Astrocyte of the spinal cord (primary cell): Measurements from ENCODE around the gene STK35.

Source experiments
- DNase-seq: peaks from one replicate; pipeline ENCODE4 v3.0.0; 2011; ENCODE audit warnings: low read depth, low spot score
- H3K4me3 ChIP-seq: 2 replicates; pipeline ENCODE4 v1.5.1; 2011; ENCODE audit warnings: low read depth, mild to moderate bottlenecking, low read length, moderate library complexity
- in situ Hi-C: cut with HindIII; loops from 2 replicates; pipeline ENCODE4 v1.10.0; 2017; ENCODE audit warnings: low sequenced_read_pairs
- TF ChIP-seq, protein P1 (sequence below): IDR thresholded peaks from 2 replicates; pipeline ENCODE4 v1.5.1; 2012; ENCODE audit warnings: low read depth, mild to moderate bottlenecking, low read length, inconsistent platforms

STK35 gene

DNA sequence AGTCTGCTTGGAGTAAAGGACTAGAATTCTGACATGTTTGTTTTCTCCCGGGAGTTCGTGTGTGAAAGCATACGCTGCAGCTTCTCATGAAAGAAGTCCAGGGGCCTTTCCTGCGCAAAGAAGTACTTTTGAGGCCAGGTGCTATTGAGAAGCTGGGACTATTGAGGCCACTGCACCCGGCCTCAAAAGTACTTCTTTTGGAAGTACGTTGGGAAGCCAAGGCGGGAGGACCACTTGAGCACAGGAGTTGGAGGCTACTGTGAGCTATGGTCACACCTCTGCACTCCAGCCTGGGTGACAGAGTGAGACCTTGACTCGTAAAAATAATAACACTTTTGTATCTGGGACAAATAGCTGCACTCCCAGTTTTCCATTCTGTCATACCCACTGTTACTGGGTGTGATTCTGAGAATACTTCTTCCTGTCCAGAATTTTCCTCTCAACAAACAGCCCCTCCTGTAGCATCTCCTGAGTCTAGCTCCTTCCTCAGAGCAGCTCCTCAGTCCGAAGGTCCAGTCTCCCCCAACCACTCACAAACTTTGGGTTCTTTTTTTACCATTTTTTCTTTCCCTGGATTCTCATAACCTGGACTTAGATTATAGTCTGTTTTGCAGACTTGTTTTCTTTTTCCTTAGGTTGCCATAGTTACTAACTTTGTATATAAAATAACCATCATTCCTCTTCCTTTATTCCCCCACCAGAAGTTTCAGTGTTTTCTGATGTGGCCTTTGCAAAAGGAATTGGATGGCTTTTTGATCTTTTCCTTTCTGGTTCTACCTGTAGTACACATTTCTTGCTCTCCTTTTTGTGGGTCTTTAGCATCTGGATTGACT, 12.7 kb downstream of the STK35 start:
- DNase-seq = no peak
- no peak overlapping the region for H3K4me3 ChIP-seq
- in situ Hi-C loops = no loop called here
- TF ChIP-seq, protein P1, sequence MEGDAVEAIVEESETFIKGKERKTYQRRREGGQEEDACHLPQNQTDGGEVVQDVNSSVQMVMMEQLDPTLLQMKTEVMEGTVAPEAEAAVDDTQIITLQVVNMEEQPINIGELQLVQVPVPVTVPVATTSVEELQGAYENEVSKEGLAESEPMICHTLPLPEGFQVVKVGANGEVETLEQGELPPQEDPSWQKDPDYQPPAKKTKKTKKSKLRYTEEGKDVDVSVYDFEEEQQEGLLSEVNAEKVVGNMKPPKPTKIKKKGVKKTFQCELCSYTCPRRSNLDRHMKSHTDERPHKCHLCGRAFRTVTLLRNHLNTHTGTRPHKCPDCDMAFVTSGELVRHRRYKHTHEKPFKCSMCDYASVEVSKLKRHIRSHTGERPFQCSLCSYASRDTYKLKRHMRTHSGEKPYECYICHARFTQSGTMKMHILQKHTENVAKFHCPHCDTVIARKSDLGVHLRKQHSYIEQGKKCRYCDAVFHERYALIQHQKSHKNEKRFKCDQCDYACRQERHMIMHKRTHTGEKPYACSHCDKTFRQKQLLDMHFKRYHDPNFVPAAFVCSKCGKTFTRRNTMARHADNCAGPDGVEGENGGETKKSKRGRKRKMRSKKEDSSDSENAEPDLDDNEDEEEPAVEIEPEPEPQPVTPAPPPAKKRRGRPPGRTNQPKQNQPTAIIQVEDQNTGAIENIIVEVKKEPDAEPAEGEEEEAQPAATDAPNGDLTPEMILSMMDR = no peak

DNA sequence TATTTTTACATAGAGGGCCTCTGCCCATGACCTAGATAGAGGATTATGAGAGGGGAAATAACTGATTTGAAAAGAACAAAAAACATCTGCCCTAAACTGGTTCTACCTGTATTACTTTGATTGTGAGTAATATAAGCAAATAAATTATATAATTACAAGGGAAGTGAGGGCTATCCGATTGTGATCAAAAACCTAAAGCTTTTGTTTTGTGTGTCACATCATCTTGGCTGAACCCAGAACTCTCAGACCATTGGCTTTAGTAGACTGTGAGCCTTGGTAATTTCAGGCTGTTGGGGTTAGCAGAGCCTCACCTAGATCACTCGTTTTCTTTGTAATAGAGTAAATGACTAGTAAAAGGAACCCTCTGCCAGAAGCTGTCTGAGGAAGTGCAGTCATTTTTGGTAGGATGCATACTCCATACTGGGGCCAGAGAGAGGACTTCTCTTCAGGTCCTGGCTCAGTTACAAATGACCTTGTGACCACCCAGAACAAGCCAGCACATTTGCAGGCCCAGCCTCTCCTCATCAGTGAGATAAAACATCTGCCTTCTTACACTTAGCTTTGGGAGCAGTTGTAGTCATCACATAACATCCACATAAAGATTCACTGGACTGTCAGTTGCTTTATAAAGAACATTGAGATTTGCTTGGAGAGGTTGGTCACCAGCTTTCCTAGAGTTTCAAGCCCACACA, 13.5 kb downstream of the STK35 start:
- TF ChIP-seq, protein P1 = no peak
- DNase-seq = no peak
- no peak overlapping the region for H3K4me3 ChIP-seq
- in situ Hi-C loops = no loop called here

DNA sequence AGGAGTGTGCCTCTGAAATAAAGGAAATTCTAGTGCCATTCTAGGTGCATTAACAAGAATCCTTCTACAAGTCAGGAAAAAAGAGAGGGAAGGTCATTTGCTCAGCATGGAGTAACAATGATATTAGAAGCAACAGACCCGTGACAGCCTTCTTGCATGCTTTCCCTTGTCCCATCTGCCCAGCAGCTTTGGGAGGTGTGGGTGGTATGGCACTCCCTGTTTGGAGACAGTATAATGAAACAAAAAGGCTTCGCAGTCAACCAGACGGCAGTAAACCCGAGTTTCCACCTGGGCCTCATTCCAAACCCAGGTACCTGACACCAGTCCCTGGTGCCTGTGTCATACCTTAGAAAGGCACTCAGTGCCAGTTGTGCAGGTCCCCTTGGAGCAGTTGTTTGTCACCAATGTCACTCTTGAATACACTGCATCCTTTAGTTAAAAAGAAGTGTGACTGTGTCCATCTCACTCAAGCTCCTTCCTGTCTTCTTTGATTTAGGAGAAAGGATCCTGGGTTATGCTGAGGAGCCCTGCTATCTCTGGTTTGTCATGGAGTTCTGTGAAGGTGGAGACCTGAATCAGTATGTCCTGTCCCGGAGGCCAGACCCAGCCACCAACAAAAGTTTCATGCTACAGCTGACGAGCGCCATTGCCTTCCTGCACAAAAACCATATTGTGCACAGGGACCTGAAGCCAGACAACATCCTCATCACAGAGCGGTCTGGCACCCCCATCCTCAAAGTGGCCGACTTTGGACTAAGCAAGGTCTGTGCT, 14.7 kb downstream of the STK35 start:
- in situ Hi-C loops = no loop called here
- TF ChIP-seq, protein P1 = no peak
- no peak overlapping the region for H3K4me3 ChIP-seq

DNA sequence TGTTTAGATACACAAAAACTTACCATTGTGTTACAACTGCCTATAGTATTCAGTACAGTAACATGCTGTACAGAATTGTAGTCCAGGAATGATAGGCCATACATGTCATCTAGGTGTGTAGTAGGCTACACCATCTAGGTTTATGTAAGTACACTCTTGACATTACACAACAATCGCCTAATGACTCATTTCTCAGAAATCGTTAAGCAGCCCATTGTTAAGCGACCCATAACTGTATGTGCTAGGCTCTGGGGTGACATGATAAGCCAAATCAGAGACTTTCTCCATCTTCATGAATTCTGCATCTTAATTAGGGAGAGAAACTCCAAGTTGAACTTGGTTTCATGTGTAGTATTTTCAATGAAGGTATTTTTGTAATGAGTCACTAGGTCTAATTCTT, 17.2 kb downstream of the STK35 start:
- no peak overlapping the region for H3K4me3 ChIP-seq
- DNase-seq = no peak
- TF ChIP-seq, protein P1 = no peak
- in situ Hi-C loops = no loop called here

More for the DNA sequence above, 14.7 kb downstream of the STK35 start:
- no peak for DNase-seq

DNA sequence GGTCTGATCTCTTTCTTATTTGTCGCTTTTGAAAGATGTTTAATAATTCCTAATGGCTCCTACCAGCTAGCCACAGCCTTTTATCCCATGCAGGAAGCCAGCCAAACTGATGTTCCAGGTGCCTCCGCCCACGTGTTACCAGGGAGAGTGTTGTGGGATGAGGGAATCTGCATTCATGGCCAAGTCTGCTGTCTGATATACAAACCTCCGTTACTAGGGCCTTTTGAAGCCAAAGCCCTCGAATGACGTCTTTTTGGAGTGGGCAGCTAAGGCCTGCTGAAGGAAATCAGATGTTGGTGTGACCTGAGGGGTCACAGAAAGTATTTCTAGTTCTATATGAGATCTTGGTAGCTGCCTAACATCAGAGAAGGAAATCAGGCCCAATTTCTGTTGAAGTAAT, 21.3 kb downstream of the STK35 start:
- TF ChIP-seq, protein P1 = no peak
- peak; percentile 65 for DNase-seq
- in situ Hi-C loops = no loop called here
- H3K4me3 ChIP-seq = no peak overlapping the region

DNA sequence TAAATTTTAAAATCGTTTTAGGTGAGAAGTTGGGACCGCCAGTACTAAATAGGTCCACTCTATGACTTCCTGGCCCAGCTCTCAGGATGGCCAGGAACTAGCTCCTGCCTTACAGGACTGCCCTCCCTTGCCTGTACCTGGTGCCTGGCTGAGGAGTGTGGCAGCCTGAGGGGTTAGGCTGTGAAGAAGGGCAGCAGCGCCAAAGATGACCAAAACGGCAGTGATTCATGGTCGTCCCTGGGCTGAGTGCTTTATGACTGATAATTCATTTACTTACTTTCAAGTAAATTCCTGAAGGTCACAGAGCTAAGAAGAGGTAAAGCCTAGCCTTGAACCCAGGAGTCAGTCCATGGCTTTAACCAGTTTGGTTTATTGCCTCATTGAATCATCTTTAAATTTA, 22.1 kb downstream of the STK35 start:
- no peak overlapping the region for H3K4me3 ChIP-seq
- in situ Hi-C loops = no loop called here
- DNase-seq = no peak
- TF ChIP-seq, protein P1 = no peak
